HEK293 (cell line): ENCODE data around the gene PLAGL2.

Source experiments
- CTCF ChIA-PET: fragments of 350-600 bp; formaldehyde crosslinking; extraction: SDS; loops from one replicate; lab custom pipeline; 2021; ENCODE audit warnings: antibody characterized with exemption; lab: Yijun Ruan, JAX
- POLR2A ChIA-PET: fragments of 300-600 bp; formaldehyde crosslinking; extraction: SDS; loops from one replicate; lab custom pipeline; 2020; ENCODE audit warnings: antibody characterized with exemption, inconsistent platforms; lab: Yijun Ruan, JAX
- H3K27ac ChIP-seq: fragments of 200-500 bp; sonication (Bioruptor generic); 2 replicates; pipeline ENCODE4 v1.5.1; 2014; ENCODE audit warnings: low read depth, low read length, control low read depth, inconsistent platforms; ENCODE audit errors: extremely low read depth
- H3K36me3 ChIP-seq, 2 experiments: fragments of 200-500 bp in 1 of 2; sonication (Bioruptor generic) in 1 of 2; 1 replicate in 1 of 2; 2 replicates in 1 of 2; pipeline ENCODE4 v1.5.1; 2014 to 2017; ENCODE audit warnings: inconsistent platforms in 2 of 2, low read length in 2 of 2; ENCODE audit not compliant: control insufficient read depth in 2 of 2, insufficient read depth in 1 of 2
- H3K4me1 ChIP-seq: fragments of 200-500 bp; sonication (Bioruptor generic); 2 replicates; pipeline ENCODE4 v1.5.1; 2014; ENCODE audit warnings: mild to moderate bottlenecking, low read length, inconsistent platforms; ENCODE audit not compliant: control insufficient read depth, insufficient read depth
- H3K4me3 ChIP-seq: 2 replicates; pipeline ENCODE4 v1.5.1; 2011; ENCODE audit warnings: low read depth, mild to moderate bottlenecking, control low read depth, low read length, moderate library complexity
- H3K9me3 ChIP-seq: fragments of 200-500 bp; sonication (Bioruptor generic); 2 replicates; pipeline ENCODE4 v1.5.1; 2014; ENCODE audit warnings: low read depth, low read length, inconsistent platforms; ENCODE audit not compliant: control insufficient read depth, insufficient read depth
- FEZF1 ChIP-seq: fragments of 450-650 bp; formaldehyde crosslinking; IDR thresholded peaks from 2 replicates; pipeline ENCODE4 v1.5.1; 2016; ENCODE audit warnings: missing biosample characterization, missing genetic modification characterization
- GLIS2 ChIP-seq: fragments of 450-650 bp; formaldehyde crosslinking; IDR thresholded peaks from 2 replicates; pipeline ENCODE4 v1.5.1; 2016; ENCODE audit warnings: missing biosample characterization, missing genetic modification characterization
- PRDM1 ChIP-seq: fragments of 450-650 bp; formaldehyde crosslinking; IDR thresholded peaks from 2 replicates; pipeline ENCODE4; 2016; ENCODE audit warnings: missing biosample characterization, missing genetic modification characterization
- REPIN1 ChIP-seq: fragments of 450-650 bp; formaldehyde crosslinking; IDR thresholded peaks from 2 replicates; pipeline ENCODE4 v1.5.1; 2017; ENCODE audit warnings: missing biosample characterization, missing genetic modification characterization, low read depth
- SP7 ChIP-seq: fragments of 450-650 bp; formaldehyde crosslinking; IDR thresholded peaks from 2 replicates; pipeline ENCODE4 v1.5.1; 2016; ENCODE audit warnings: missing biosample characterization, missing genetic modification characterization
- ZBTB1 ChIP-seq: fragments of 450-650 bp; formaldehyde crosslinking; IDR thresholded peaks from 2 replicates; pipeline ENCODE4 v1.5.1; 2016; ENCODE audit warnings: missing biosample characterization, missing genetic modification characterization
- ZNF132 ChIP-seq: fragments of 450-650 bp; formaldehyde crosslinking; IDR thresholded peaks from 2 replicates; pipeline ENCODE4 v1.5.1; 2017; ENCODE audit warnings: missing biosample characterization, missing genetic modification characterization, borderline replicate concordance
- ZNF184 ChIP-seq: fragments of 450-650 bp; IDR thresholded peaks from 2 replicates; pipeline ENCODE4 v1.5.1; 2018; ENCODE audit warnings: missing biosample characterization, mild to moderate bottlenecking, missing genetic modification characterization
- ZNF19 ChIP-seq: fragments of 450-650 bp; formaldehyde crosslinking; IDR thresholded peaks from 2 replicates; pipeline ENCODE4; 2016; ENCODE audit warnings: missing biosample characterization, missing genetic modification characterization, low read depth
- ZNF394 ChIP-seq: fragments of 450-650 bp; formaldehyde crosslinking; IDR thresholded peaks from 2 replicates; pipeline ENCODE4 v1.5.1; 2016; ENCODE audit warnings: missing biosample characterization, missing genetic modification characterization, mild to moderate bottlenecking, moderate library complexity, borderline replicate concordance
- ZNF530 ChIP-seq: fragments of 450-650 bp; formaldehyde crosslinking; IDR thresholded peaks from 2 replicates; pipeline ENCODE4 v1.5.1; 2016; ENCODE audit warnings: low read depth, missing biosample characterization, missing genetic modification characterization
- ZNF549 ChIP-seq: fragments of 450-650 bp; IDR thresholded peaks from 2 replicates; pipeline ENCODE4 v1.5.1; 2018; ENCODE audit warnings: missing biosample characterization, missing genetic modification characterization, mild to moderate bottlenecking, inconsistent platforms, moderate library complexity
- ZNF830 ChIP-seq: fragments of 450-650 bp; IDR thresholded peaks from 2 replicates; pipeline ENCODE4 v1.5.0; 2018; ENCODE audit warnings: missing biosample characterization, missing genetic modification characterization, low read depth, mild to moderate bottlenecking, moderate library complexity
- TF ChIP-seq, protein P1 (sequence below): fragments of 450-650 bp; formaldehyde crosslinking; IDR thresholded peaks from 2 replicates; pipeline ENCODE4 v1.5.1; 2017; ENCODE audit warnings: missing biosample characterization, mild to moderate bottlenecking, missing genetic modification characterization, moderate library complexity
- TF ChIP-seq, protein P2 (sequence below): fragments of 450-650 bp; formaldehyde crosslinking; IDR thresholded peaks from 2 replicates; pipeline ENCODE4 v1.5.1; 2017; ENCODE audit warnings: missing biosample characterization, missing genetic modification characterization
- TF ChIP-seq, protein P3 (sequence below): fragments of 450-650 bp; formaldehyde crosslinking; IDR thresholded peaks from 2 replicates; pipeline ENCODE4 v1.5.1; 2016; ENCODE audit warnings: missing biosample characterization, missing genetic modification characterization

The PLAGL2 gene

DNA sequence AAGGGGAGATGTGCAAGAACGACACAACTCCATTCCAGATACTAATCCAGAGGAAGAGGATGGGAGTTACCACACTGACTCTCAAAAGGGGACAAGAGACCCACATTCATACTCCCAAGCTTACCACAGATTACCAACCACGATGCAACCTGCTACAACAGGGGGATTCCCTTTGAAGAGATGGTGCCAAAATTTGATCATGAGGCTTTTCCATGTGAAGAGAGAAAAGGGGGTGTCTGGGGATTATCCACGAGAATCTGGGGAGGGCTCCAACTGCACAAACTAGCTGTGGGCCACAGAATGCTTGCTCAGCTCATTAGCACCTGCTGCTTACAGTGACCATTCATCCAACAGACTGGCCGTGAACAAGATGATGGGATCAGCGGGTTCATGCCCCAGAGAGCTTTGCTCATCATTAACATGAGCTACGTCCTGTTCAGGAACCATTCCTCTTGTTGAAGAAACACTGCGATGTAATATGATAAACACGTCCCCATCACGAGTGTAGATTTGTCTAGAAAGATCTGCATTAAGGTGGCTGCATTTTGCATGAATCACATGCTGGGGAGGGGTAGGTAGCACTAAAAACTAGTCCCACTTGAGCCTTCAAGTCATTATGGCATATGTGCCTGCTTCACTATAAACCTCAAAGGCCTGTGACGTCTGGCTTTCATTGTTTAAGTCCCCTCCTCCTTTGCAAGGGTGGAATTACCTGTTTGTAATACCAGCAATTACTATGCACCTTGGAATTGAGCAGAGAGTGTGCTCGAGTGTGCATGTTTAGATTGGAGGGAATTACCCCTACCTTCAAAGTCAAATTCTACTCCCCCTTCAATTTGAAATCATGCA, 4.0 kb downstream of the PLAGL2 start:
- no peak for TF ChIP-seq GLIS2 (tag by site-specific recombination)
- TF ChIP-seq ZNF132 (tag by site-specific recombination), result no peak
- TF ChIP-seq, protein P1, sequence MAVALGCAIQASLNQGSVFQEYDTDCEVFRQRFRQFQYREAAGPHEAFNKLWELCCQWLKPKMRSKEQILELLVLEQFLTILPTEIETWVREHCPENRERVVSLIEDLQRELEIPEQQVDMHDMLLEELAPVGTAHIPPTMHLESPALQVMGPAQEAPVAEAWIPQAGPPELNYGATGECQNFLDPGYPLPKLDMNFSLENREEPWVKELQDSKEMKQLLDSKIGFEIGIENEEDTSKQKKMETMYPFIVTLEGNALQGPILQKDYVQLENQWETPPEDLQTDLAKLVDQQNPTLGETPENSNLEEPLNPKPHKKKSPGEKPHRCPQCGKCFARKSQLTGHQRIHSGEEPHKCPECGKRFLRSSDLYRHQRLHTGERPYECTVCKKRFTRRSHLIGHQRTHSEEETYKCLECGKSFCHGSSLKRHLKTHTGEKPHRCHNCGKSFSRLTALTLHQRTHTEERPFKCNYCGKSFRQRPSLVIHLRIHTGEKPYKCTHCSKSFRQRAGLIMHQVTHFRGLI (tag by site-specific recombination), result no peak
- no peak for TF ChIP-seq REPIN1
- TF ChIP-seq, protein P2, sequence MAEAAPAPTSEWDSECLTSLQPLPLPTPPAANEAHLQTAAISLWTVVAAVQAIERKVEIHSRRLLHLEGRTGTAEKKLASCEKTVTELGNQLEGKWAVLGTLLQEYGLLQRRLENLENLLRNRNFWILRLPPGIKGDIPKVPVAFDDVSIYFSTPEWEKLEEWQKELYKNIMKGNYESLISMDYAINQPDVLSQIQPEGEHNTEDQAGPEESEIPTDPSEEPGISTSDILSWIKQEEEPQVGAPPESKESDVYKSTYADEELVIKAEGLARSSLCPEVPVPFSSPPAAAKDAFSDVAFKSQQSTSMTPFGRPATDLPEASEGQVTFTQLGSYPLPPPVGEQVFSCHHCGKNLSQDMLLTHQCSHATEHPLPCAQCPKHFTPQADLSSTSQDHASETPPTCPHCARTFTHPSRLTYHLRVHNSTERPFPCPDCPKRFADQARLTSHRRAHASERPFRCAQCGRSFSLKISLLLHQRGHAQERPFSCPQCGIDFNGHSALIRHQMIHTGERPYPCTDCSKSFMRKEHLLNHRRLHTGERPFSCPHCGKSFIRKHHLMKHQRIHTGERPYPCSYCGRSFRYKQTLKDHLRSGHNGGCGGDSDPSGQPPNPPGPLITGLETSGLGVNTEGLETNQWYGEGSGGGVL (tag by site-specific recombination), result no peak
- TF ChIP-seq SP7, result peak; percentile 62; the same call in 1 of the 2 replicates
- TF ChIP-seq FEZF1 (tag by site-specific recombination), result no peak
- TF ChIP-seq ZNF549 (tag by site-specific recombination), result no peak
- TF ChIP-seq, protein P3, sequence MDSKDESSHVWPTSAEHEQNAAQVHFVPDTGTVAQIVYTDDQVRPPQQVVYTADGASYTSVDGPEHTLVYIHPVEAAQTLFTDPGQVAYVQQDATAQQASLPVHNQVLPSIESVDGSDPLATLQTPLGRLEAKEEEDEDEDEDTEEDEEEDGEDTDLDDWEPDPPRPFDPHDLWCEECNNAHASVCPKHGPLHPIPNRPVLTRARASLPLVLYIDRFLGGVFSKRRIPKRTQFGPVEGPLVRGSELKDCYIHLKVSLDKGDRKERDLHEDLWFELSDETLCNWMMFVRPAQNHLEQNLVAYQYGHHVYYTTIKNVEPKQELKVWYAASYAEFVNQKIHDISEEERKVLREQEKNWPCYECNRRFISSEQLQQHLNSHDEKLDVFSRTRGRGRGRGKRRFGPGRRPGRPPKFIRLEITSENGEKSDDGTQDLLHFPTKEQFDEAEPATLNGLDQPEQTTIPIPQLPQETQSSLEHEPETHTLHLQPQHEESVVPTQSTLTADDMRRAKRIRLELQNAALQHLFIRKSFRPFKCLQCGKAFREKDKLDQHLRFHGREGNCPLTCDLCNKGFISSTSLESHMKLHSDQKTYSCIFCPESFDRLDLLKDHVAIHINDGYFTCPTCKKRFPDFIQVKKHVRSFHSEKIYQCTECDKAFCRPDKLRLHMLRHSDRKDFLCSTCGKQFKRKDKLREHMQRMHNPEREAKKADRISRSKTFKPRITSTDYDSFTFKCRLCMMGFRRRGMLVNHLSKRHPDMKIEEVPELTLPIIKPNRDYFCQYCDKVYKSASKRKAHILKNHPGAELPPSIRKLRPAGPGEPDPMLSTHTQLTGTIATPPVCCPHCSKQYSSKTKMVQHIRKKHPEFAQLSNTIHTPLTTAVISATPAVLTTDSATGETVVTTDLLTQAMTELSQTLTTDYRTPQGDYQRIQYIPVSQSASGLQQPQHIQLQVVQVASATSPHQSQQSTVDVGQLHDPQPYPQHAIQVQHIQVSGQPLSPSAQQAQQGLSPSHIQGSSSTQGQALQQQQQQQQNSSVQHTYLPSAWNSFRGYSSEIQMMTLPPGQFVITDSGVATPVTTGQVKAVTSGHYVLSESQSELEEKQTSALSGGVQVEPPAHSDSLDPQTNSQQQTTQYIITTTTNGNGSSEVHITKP (tag by site-specific recombination), result peak; percentile 43; the same call in 1 of the 2 replicates
- TF ChIP-seq ZNF830 (tag by site-specific recombination), result no peak
- no peak for TF ChIP-seq ZNF19 (tag by site-specific recombination)
- TF ChIP-seq ZNF530, result no peak
- TF ChIP-seq ZNF184 (tag by site-specific recombination), result no peak
- Histone ChIP-seq H3K4me3 (no peak overlapping the region), H3K36me3 (peaks cover 25 to 70% of the 10 kb centered on the region in 2 experiments), H3K4me1 (peaks cover 6% of the 10 kb centered on the region; the same call in 1 of the 2 replicates), H3K9me3 (no peaks in the 10 kb centered on the region), H3K27ac (no peak overlapping the region)
- ChIA-PET POLR2A (no interaction called here), CTCF (no interaction called here)

DNA sequence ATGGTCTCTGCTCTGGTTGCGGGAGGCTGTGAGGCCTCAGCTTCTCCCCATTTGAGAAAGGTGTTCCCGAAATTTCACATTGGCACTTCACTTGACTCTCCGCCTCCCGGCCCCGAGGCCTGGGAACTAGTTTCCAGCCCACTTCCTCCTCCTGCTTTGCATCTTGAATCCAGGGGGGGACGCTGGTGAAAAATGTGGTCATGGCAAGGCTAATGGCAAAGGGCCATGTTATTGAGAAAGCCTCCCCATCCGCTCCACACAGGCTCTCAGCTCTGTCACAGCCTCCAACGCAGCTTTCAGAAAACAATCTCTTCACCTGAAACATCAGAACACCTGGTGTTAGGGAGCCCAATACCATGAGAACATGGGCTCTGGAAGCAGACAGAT, 5.6 kb downstream of the PLAGL2 start:
- H3K4me3 ChIP-seq, result no peak overlapping the region
- H3K36me3 ChIP-seq, result peaks cover 30 to 86% of the 10 kb centered on the region in 2 experiments
- peaks cover 6% of the 10 kb centered on the region; the same call in 1 of the 2 replicates for H3K4me1 ChIP-seq
- ChIA-PET CTCF (no interaction called here), POLR2A (no interaction called here)
- no peak for TF ChIP-seq ZBTB1 (tag by site-specific recombination)
- peak; percentile 38; the same call in 1 of the 2 replicates for TF ChIP-seq ZNF394 (tag by site-specific recombination)
- no peak for TF ChIP-seq PRDM1 (tag by site-specific recombination)
- no peaks in the 10 kb centered on the region for H3K9me3 ChIP-seq
- H3K27ac ChIP-seq, result no peak overlapping the region
